ENCODE results near the gene MPDZ.

MPDZ gene

DNA sequence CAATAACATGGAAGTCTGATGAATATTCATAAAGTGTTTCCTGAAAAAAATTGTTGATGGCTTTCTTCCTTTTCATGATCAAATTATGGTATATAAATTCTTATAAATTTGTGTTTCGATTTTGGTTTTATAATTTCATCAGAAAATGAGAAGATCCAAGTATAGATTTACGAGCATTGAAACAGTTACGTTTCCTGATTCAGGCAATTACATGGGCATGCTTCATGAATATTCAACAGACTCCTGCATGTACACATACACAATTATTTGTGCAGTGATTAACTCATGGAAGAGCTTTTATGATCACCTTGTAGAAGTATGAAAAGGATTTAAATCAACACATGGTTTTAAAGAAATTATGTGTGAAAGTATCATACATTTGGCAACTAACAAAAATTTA is 136.7 kb downstream of the MPDZ start:
- ATAC-seq (ENCODE audit: low read depth) (no peak), DNase-seq (ENCODE audit: low spot score) (no peak)
- Histone ChIP-seq H3K9me3 (ENCODE audit: severe bottlenecking) (no peaks in the 10 kb centered on the region), H3K27me3 (ENCODE audit: insufficient read depth, poor library complexity, severe bottlenecking) (no peaks in the 10 kb centered on the region), H3K27ac (ENCODE audit: poor library complexity, severe bottlenecking) (no peak overlapping the region), H3K36me3 (ENCODE audit: low read depth) (no peaks in the 10 kb centered on the region; the same call in 1 of the 2 replicates), H3K4me3 (ENCODE audit: severe bottlenecking) (no peak overlapping the region), H3K4me1 (ENCODE audit: insufficient read depth, poor library complexity, severe bottlenecking) (peaks cover 24% of the 10 kb centered on the region)
- TF ChIP-seq, protein P1, sequence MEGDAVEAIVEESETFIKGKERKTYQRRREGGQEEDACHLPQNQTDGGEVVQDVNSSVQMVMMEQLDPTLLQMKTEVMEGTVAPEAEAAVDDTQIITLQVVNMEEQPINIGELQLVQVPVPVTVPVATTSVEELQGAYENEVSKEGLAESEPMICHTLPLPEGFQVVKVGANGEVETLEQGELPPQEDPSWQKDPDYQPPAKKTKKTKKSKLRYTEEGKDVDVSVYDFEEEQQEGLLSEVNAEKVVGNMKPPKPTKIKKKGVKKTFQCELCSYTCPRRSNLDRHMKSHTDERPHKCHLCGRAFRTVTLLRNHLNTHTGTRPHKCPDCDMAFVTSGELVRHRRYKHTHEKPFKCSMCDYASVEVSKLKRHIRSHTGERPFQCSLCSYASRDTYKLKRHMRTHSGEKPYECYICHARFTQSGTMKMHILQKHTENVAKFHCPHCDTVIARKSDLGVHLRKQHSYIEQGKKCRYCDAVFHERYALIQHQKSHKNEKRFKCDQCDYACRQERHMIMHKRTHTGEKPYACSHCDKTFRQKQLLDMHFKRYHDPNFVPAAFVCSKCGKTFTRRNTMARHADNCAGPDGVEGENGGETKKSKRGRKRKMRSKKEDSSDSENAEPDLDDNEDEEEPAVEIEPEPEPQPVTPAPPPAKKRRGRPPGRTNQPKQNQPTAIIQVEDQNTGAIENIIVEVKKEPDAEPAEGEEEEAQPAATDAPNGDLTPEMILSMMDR (IDR thresholded peaks at IDR 0.05; ENCODE audit: poor library complexity, severe bottlenecking) = no peak

DNA sequence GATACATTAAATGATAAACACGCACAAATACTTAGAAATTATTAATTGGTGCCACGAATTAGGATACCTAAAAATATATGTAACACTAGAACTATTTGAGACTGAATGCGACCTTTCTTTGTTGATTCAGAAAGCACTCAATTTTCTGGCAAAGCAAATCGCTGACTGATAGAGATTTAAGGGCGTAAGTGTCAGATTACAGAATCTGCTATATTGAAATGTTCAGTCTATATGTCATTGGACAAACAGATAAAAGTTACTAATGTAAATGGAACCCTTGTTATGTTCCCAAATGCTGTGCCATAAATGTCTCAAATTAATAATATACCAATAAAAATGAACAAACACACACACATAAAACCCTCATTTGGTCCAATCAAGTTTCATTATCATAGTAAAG is 137.9 kb downstream of the MPDZ start:
- Histone ChIP-seq H3K4me3 (ENCODE audit: severe bottlenecking) (no peak overlapping the region), H3K27me3 (ENCODE audit: insufficient read depth, poor library complexity, severe bottlenecking) (no peaks in the 10 kb centered on the region), H3K4me1 (ENCODE audit: insufficient read depth, poor library complexity, severe bottlenecking) (peaks cover 24% of the 10 kb centered on the region), H3K9me3 (ENCODE audit: severe bottlenecking) (no peaks in the 10 kb centered on the region), H3K27ac (ENCODE audit: poor library complexity, severe bottlenecking) (peak overlapping the region; percentile 11), H3K36me3 (ENCODE audit: low read depth) (no peaks in the 10 kb centered on the region)
- DNase-seq (ENCODE audit: low spot score) (no peak), ATAC-seq (ENCODE audit: low read depth) (peak; percentile 22; the same call in 1 of the 3 replicates)
- TF ChIP-seq, protein P1 (IDR thresholded peaks at IDR 0.05; ENCODE audit: poor library complexity, severe bottlenecking) = no peak

DNA sequence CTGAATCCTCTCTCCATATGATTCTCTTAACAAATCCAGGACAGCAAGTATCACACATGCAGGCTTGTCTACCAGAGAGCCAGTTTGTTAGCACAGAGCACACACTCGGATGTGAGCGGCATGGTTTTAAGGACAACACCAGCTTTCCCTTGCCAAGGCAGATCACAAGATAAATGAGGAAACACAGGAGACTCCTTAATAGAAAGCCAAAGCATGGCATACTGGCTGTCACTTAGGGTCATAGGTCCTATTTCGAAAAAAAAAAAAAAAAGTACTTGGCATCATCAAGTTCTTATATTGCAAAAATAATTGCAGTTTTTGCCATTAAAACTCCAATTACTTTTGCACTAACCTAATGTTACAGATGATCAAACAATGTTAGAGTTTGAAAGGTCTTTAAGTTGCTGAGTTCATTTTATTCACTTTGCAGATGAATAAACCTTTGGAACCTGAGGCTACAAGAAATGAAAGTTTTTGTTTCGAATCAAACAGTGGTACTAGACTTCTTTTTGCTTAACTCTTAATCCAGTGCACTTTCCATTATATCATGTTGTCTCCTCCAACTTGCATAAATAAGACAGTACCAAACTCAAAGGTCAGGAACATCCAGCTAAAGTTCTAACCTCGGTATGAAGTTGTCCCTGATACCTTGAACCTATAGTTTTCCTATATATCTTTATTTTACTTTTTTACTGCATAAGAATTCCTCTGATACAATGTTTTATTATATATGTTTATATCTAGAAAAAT is 138.5 kb downstream of the MPDZ start:
- H3K4me1 ChIP-seq (ENCODE audit: insufficient read depth, poor library complexity, severe bottlenecking) = peaks cover 24% of the 10 kb centered on the region
- H3K27me3 ChIP-seq (ENCODE audit: insufficient read depth, poor library complexity, severe bottlenecking) = no peaks in the 10 kb centered on the region
- no peak overlapping the region for H3K4me3 ChIP-seq (ENCODE audit: severe bottlenecking)
- peak overlapping the region; percentile 11 for H3K27ac ChIP-seq (ENCODE audit: poor library complexity, severe bottlenecking)
- DNase-seq (ENCODE audit: low spot score) = no peak
- no peak for ATAC-seq (ENCODE audit: low read depth)
- TF ChIP-seq, protein P1 (IDR thresholded peaks at IDR 0.05; ENCODE audit: poor library complexity, severe bottlenecking) = no peak
- no peaks in the 10 kb centered on the region for H3K9me3 ChIP-seq (ENCODE audit: severe bottlenecking)
- H3K36me3 ChIP-seq (ENCODE audit: low read depth) = no peaks in the 10 kb centered on the region

DNA sequence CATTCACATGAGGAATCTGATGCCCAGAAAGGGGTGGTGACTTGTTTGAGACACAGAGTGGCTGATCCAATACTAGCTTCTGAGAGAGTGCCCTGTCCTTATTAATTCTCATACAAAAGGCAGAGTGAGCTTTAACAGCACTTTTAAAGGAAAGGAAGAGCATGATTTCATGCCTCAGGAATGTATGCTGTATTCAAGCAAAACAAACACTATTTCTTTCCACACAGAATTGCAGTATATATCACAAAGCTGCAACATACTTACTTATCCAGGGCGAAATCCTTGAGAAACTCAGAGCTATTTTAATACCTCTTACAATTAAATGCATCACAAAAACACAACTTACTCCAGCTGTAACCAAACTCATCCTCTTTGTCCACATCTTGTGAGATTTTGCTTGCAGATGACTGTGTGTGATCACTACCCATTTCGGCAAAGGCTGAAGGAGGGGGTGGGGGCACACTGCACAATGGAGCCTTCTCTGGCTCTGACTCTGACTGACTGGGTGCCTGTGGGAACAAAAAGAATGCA is 139.8 kb downstream of the MPDZ start:
- peak; percentile 93 for ATAC-seq (ENCODE audit: low read depth)
- peaks cover 24% of the 10 kb centered on the region for H3K4me1 ChIP-seq (ENCODE audit: insufficient read depth, poor library complexity, severe bottlenecking)
- H3K27ac ChIP-seq (ENCODE audit: poor library complexity, severe bottlenecking) = peak overlapping the region; percentile 63
- H3K9me3 ChIP-seq (ENCODE audit: severe bottlenecking) = no peaks in the 10 kb centered on the region
- no peak overlapping the region for H3K4me3 ChIP-seq (ENCODE audit: severe bottlenecking)
- no peaks in the 10 kb centered on the region for H3K36me3 ChIP-seq (ENCODE audit: low read depth)
- H3K27me3 ChIP-seq (ENCODE audit: insufficient read depth, poor library complexity, severe bottlenecking) = no peaks in the 10 kb centered on the region
- no peak for DNase-seq (ENCODE audit: low spot score)
- TF ChIP-seq, protein P1 (IDR thresholded peaks at IDR 0.05; ENCODE audit: poor library complexity, severe bottlenecking) = no peak

DNA sequence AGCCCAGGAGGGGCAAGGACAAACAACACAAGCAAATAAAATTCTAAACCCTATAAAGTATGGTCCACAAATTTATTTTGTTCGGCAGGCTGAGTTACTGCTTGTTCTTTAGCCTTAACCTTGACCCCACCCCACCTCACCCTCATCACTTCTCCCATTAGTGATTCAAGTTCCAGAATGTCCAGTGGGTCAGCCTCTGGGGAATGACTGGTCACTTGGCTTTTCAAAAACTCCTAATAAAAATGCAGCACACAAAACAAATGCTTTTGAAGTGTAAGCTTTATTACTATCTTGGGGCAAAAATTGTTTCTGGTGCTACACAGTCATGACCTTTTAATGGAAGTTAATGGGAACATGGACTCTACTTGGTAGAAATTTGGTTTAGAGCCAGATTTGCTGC is 142.1 kb downstream of the MPDZ start:
- Histone ChIP-seq H3K36me3 (ENCODE audit: low read depth) (peaks cover 17% of the 10 kb centered on the region), H3K9me3 (ENCODE audit: severe bottlenecking) (no peaks in the 10 kb centered on the region), H3K4me3 (ENCODE audit: severe bottlenecking) (no peak overlapping the region), H3K4me1 (ENCODE audit: insufficient read depth, poor library complexity, severe bottlenecking) (peaks cover 24% of the 10 kb centered on the region), H3K27me3 (ENCODE audit: insufficient read depth, poor library complexity, severe bottlenecking) (no peaks in the 10 kb centered on the region), H3K27ac (ENCODE audit: poor library complexity, severe bottlenecking) (no peak overlapping the region)
- ATAC-seq (ENCODE audit: low read depth) (no peak), DNase-seq (ENCODE audit: low spot score) (no peak)
- TF ChIP-seq, protein P1 (IDR thresholded peaks at IDR 0.05; ENCODE audit: poor library complexity, severe bottlenecking) = no peak

All from RWPE2 (cell line).